HG03565 (cell line): Measurements from ENCODE around the gene TMEM101.
"Not testable (repeated sequence)": the region's sequence is repeated elsewhere in the genome, so short reads cannot be mapped to it uniquely, and the experiment has no call there.

Experiments used
- ATAC-seq: cut with Tn5 transposase; IDR thresholded peaks from one replicate; pipeline ENCODE4 v1.9.1; 2021; ENCODE audit warnings: mild to moderate bottlenecking, moderate library complexity; ENCODE audit not compliant: unreplicated experiment

Gene TMEM101

GRCh38 chr17:44024271-44024663 lies 9.5 kb upstream of the TMEM101 start:
- ATAC-seq: no peak

- ATAC-seq: no peak
Observed at GRCh38 chr17:44023545-44024270, 8.9 kb upstream of the TMEM101 start.

- ATAC-seq: no peak
Observed at GRCh38 chr17:44022246-44022645, 7.5 kb upstream of the TMEM101 start.

- ATAC-seq: not testable (repeated sequence)
Observed at GRCh38 chr17:44021227-44021626, 6.5 kb upstream of the TMEM101 start.

GRCh38 chr17:44014133-44014436 lies 678 bp downstream of the TMEM101 start:
- no peak for ATAC-seq

GRCh38 chr17:44012874-44013273 lies 1.9 kb downstream of the TMEM101 start:
- ATAC-seq: no peak

- no peak for ATAC-seq
Observed at GRCh38 chr17:44012391-44012790, 2.4 kb downstream of the TMEM101 start.

- ATAC-seq: no peak
Observed at GRCh38 chr17:44011876-44012275, 2.9 kb downstream of the TMEM101 start.

GRCh38 chr17:44010966-44011647 lies 3.7 kb downstream of the TMEM101 start:
- no peak for ATAC-seq

- ATAC-seq: no peak
Observed at GRCh38 chr17:44008205-44008909, 6.4 kb downstream of the TMEM101 start.

GRCh38 chr17:44007346-44008204 lies 7.2 kb downstream of the TMEM101 start:
- no peak for ATAC-seq

- ATAC-seq: no peak
Observed at GRCh38 chr17:44006598-44007345, 8.0 kb downstream of the TMEM101 start.

- ATAC-seq: no peak
Observed at GRCh38 chr17:44006272-44006597, 8.5 kb downstream of the TMEM101 start.

GRCh38 chr17:44005527-44006271 lies 9.1 kb downstream of the TMEM101 start:
- no peak for ATAC-seq

- ATAC-seq: no peak
Observed at GRCh38 chr17:44004761-44005526, 9.8 kb downstream of the TMEM101 start.

- no peak for ATAC-seq
Observed at GRCh38 chr17:44004077-44004760, 10.5 kb downstream of the TMEM101 start, which contains the start of gene NAGS. Gene NAGS (plus strand): TSS chr17:44004622. CDS start chr17:44004664, 42 bp downstream.

GRCh38 chr17:44002141-44002848 lies 12.5 kb downstream of the TMEM101 start:
- no peak for ATAC-seq

- no peak for ATAC-seq
Observed at GRCh38 chr17:44001461-44001920, 13.3 kb downstream of the TMEM101 start.
